Tracheal epithelial cell (primary cell): ENCODE data around the gene ABCA13. TPM values are rescaled to one million over a fixed set of nuclear protein-coding genes. Genes with fewer than 3 reads are reported as not detected.

Experiments used
- total RNA-seq: library from RNA; depleted of rRNA; stranded (reverse); fragments of >200 nt; gene quantifications from 2 replicates; pipeline ENCODE4 v1.2.1, GENCODE V29; 2014

Gene ABCA13, protein sequence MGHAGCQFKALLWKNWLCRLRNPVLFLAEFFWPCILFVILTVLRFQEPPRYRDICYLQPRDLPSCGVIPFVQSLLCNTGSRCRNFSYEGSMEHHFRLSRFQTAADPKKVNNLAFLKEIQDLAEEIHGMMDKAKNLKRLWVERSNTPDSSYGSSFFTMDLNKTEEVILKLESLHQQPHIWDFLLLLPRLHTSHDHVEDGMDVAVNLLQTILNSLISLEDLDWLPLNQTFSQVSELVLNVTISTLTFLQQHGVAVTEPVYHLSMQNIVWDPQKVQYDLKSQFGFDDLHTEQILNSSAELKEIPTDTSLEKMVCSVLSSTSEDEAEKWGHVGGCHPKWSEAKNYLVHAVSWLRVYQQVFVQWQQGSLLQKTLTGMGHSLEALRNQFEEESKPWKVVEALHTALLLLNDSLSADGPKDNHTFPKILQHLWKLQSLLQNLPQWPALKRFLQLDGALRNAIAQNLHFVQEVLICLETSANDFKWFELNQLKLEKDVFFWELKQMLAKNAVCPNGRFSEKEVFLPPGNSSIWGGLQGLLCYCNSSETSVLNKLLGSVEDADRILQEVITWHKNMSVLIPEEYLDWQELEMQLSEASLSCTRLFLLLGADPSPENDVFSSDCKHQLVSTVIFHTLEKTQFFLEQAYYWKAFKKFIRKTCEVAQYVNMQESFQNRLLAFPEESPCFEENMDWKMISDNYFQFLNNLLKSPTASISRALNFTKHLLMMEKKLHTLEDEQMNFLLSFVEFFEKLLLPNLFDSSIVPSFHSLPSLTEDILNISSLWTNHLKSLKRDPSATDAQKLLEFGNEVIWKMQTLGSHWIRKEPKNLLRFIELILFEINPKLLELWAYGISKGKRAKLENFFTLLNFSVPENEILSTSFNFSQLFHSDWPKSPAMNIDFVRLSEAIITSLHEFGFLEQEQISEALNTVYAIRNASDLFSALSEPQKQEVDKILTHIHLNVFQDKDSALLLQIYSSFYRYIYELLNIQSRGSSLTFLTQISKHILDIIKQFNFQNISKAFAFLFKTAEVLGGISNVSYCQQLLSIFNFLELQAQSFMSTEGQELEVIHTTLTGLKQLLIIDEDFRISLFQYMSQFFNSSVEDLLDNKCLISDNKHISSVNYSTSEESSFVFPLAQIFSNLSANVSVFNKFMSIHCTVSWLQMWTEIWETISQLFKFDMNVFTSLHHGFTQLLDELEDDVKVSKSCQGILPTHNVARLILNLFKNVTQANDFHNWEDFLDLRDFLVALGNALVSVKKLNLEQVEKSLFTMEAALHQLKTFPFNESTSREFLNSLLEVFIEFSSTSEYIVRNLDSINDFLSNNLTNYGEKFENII (N-terminal part only)
- 0.24 and 1.5 TPM in 2 replicates for total RNA-seq

GRCh38 chr7:48171202-48171601, at the start of gene ABCA13:
ABCA13 (plus strand) TSS chr7:48171458; CDS start chr7:48171484, 26 bp downstream.

Other genes starting within 250 kb of the ABCA13 start
- gene PKD1L1, start 223.0 kb upstream of the ABCA13 start, total RNA-seq = under 0.01 TPM in 1 of 2 replicates, not detected in the other
- gene HUS1, start 191.8 kb upstream of the ABCA13 start, total RNA-seq = 13.7 and 14.9 TPM in 2 replicates
- not detected in 2 replicates for gene SUN3, start 142.4 kb upstream of the ABCA13 start, total RNA-seq
- gene C7orf57, start 135.9 kb upstream of the ABCA13 start, total RNA-seq = 0.21 TPM in 1 of 2 replicates, not detected in the other
- 212 and 242 TPM in 2 replicates for gene UPP1, start 82.2 kb upstream of the ABCA13 start, total RNA-seq